Brain microvascular endothelial cell (primary cell): ENCODE data around the gene VPS4A.
A peak's percentile ranks its signal among the peaks of the same experiment; 100 is the strongest.

ENCODE experiments used
- DNase-seq: peaks from one replicate; pipeline ENCODE4 v3.0.0-alpha.2; 2020
- H3K27ac ChIP-seq: fragments of 250-450 bp; sonication (Bioruptor Pico); 2 replicates; pipeline ENCODE4 v1.5.1; 2020; ENCODE audit warnings: mild to moderate bottlenecking, moderate library complexity
- H3K27me3 ChIP-seq: fragments of 250-450 bp; sonication (Bioruptor Pico); replicated peaks from 2 replicates; pipeline ENCODE4 v1.5.1; 2020; ENCODE audit warnings: mild to moderate bottlenecking
- H3K36me3 ChIP-seq: fragments of 250-450 bp; sonication (Bioruptor Pico); replicated peaks from 2 replicates; pipeline ENCODE4 v1.5.1; 2020; ENCODE audit warnings: mild to moderate bottlenecking
- H3K4me3 ChIP-seq: 2 replicates; pipeline ENCODE4 v1.5.1; 2011; ENCODE audit warnings: low read depth, mild to moderate bottlenecking, control low read depth, low read length, moderate library complexity
- in situ Hi-C: cut with HindIII; loops from 2 replicates; pipeline ENCODE4 v1.10.0; 2017; ENCODE audit warnings: low sequenced_read_pairs, low pct_ligation_motif_present
- TF ChIP-seq, protein P1 (sequence below): IDR thresholded peaks from 2 replicates; pipeline ENCODE4 v1.5.1; 2011; ENCODE audit warnings: low read depth, mild to moderate bottlenecking, moderate library complexity, low read length, control low read depth, inconsistent platforms; ENCODE audit errors: missing control alignments

VPS4A gene

DNA sequence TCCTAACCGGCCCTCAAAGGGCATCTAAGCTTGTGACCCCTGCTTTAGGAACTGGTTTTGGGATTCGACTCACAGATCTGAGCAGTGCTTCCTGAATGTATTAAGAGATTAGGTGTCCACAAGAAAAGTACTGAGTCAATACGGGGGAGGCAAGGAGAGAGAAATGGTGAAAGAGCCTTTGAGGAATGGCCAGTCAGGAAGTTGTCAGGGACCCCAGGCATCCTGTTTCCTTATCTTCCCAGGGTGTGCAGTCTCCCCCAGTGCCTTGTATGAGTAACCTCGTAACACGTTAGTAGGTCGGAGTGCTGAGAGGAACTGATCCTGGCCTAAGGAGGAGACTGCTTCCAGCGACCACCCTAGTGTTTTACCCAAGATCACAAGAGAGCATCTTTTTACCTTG lies 56.8 kb downstream of the VPS4A start:
- TF ChIP-seq, protein P1, sequence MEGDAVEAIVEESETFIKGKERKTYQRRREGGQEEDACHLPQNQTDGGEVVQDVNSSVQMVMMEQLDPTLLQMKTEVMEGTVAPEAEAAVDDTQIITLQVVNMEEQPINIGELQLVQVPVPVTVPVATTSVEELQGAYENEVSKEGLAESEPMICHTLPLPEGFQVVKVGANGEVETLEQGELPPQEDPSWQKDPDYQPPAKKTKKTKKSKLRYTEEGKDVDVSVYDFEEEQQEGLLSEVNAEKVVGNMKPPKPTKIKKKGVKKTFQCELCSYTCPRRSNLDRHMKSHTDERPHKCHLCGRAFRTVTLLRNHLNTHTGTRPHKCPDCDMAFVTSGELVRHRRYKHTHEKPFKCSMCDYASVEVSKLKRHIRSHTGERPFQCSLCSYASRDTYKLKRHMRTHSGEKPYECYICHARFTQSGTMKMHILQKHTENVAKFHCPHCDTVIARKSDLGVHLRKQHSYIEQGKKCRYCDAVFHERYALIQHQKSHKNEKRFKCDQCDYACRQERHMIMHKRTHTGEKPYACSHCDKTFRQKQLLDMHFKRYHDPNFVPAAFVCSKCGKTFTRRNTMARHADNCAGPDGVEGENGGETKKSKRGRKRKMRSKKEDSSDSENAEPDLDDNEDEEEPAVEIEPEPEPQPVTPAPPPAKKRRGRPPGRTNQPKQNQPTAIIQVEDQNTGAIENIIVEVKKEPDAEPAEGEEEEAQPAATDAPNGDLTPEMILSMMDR, result no peak
- peak overlapping the region; percentile 23 for H3K27ac ChIP-seq
- in situ Hi-C loops, result no loop called here

DNA sequence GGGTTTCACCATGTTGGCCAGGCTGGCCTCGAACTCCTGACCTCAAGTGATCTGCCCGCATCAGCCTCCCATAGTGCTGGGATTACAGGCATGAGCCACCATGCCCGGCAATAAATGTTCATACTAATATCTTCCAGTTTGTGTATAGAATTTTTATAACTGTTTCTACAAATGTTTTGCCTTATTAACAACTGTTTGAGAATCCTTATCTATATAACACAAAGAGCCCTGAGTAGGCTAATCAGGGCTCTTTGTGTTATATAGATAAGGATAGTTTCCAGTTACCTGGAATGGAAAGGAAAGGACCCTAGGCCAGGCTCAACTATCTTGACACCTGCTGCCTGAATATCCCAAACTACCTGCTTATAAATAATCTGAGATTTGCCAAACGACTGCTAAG lies 57.7 kb downstream of the VPS4A start:
- no peak for DNase-seq
- Histone ChIP-seq H3K27ac (no peak overlapping the region), H3K36me3 (peaks cover 49% of the 10 kb centered on the region), H3K27me3 (no peaks in the 10 kb centered on the region), H3K4me3 (no peak overlapping the region)
- in situ Hi-C loops, result no loop called here
- TF ChIP-seq, protein P1, result no peak

More for the DNA sequence above, 56.8 kb downstream of the VPS4A start:
- Histone ChIP-seq H3K4me3 (no peak overlapping the region), H3K36me3 (peaks cover 52% of the 10 kb centered on the region), H3K27me3 (no peaks in the 10 kb centered on the region)
- peak; percentile 36 for DNase-seq

DNA sequence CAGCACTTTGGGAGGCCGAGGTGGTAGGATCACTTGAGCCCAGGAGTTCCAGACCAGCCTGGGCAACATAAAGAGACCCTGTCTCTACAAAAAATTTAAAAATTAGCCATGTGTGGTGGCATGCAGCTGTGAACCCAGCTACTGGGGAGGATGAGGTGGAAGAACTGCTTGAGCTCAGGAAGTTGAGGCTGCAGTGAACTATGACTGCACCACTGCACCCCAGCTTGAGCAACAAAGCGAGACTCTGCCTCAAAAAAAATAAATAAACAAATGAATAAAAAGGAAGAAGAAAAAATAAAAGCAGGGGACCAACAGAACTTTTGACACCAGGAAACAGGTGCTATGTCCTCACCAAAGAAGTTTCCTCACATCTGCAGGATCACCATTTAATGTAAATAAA lies 60.4 kb downstream of the VPS4A start:
- Histone ChIP-seq H3K36me3 (peaks cover 26% of the 10 kb centered on the region), H3K27ac (no peak overlapping the region)
- in situ Hi-C loops, result no loop called here

DNA sequence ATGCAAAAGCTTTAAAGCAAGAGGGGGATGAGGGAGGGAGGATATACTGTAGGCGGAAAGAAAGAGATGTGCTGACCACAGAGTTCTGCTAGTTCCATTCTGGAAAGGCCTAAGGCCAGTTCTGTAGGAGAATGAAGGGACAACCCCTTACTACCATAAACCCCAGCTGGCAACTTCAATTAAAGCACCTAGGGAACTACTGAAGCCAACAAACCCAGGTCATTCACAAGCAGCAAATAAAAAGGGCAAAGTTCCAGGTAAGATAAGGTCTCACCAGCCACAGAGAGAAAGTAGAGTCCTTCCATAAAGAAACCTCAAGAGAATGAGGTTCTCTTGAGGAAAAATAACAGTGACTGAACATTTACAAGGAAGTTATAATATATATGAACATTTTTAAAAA lies 61.9 kb downstream of the VPS4A start:
- Histone ChIP-seq H3K27me3 (no peaks in the 10 kb centered on the region), H3K27ac (no peak overlapping the region), H3K36me3 (peaks cover 17% of the 10 kb centered on the region), H3K4me3 (no peak overlapping the region)
- TF ChIP-seq, protein P1, result no peak
- no peak for DNase-seq
- in situ Hi-C loops, result no loop called here

More for the DNA sequence above, 60.4 kb downstream of the VPS4A start:
- H3K4me3 ChIP-seq, result no peak overlapping the region
- no peak for DNase-seq
- H3K27me3 ChIP-seq, result no peaks in the 10 kb centered on the region
- TF ChIP-seq, protein P1, result no peak
